Nephron progenitor cell (in vitro differentiated cells): Measurements from ENCODE around the gene IGF1R.

ENCODE experiments used
- DNase-seq: peaks from one replicate; pipeline ENCODE4 v3.0.0; 2021
- H3K27ac Mint-ChIP-seq: 2 replicates; pipeline ENCODE4 v1.8.0; 2021; ENCODE audit warnings: mild to moderate bottlenecking, moderate library complexity, mixed read lengths
- H3K27me3 Mint-ChIP-seq: 2 replicates; pipeline ENCODE4 v1.8.0; 2021; ENCODE audit warnings: mild to moderate bottlenecking, low read depth, mixed read lengths; ENCODE audit not compliant: poor library complexity
- H3K36me3 Mint-ChIP-seq: 2 replicates; pipeline ENCODE4 v1.8.0; 2021; ENCODE audit warnings: low read depth, mixed read lengths
- H3K4me1 Mint-ChIP-seq: 2 replicates; pipeline ENCODE4 v1.8.0; 2021; ENCODE audit warnings: mixed read lengths
- H3K4me3 Mint-ChIP-seq: 2 replicates; pipeline ENCODE4 v1.8.0; 2021; ENCODE audit warnings: mild to moderate bottlenecking, moderate library complexity, mixed read lengths
- H3K9me3 Mint-ChIP-seq: 2 replicates; pipeline ENCODE4 v1.8.0; 2021; ENCODE audit warnings: mild to moderate bottlenecking, moderate library complexity, mixed read lengths
- CTCF ChIP-seq: fragments of 200-600 bp; sonication (generic); IDR thresholded peaks from 2 replicates; pipeline ENCODE4 v1.5.0; 2021; ENCODE audit warnings: antibody characterized with exemption

The IGF1R gene

GRCh38 chr15:98666441-98666840, 18.1 kb downstream of the IGF1R start:
- Mint-ChIP-seq H3K27me3 (peaks cover 10% of the 10 kb centered on the region), H3K4me1 (peaks cover 70% of the 10 kb centered on the region), H3K9me3 (no peaks in the 10 kb centered on the region), H3K4me3 (no peak overlapping the region), H3K27ac (peak overlapping the region; percentile 88), H3K36me3 (peaks cover 24% of the 10 kb centered on the region)
- DNase-seq = no peak
- TF ChIP-seq CTCF = no peak

GRCh38 chr15:98666841-98667240, 18.5 kb downstream of the IGF1R start:
- TF ChIP-seq CTCF = no peak
- Mint-ChIP-seq H3K4me3 (no peak overlapping the region), H3K27me3 (peaks cover 10% of the 10 kb centered on the region), H3K27ac (peak overlapping the region; percentile 88), H3K36me3 (peaks cover 28% of the 10 kb centered on the region), H3K9me3 (no peaks in the 10 kb centered on the region), H3K4me1 (peaks cover 70% of the 10 kb centered on the region)
- DNase-seq = no peak

- H3K9me3 Mint-ChIP-seq = no peaks in the 10 kb centered on the region
- peaks cover 30% of the 10 kb centered on the region for H3K36me3 Mint-ChIP-seq
- H3K27me3 Mint-ChIP-seq = peaks cover 9% of the 10 kb centered on the region
- H3K27ac Mint-ChIP-seq = peak overlapping the region; percentile 94
- TF ChIP-seq CTCF = no peak
- no peak overlapping the region for H3K4me3 Mint-ChIP-seq
- no peak for DNase-seq
- H3K4me1 Mint-ChIP-seq = peaks cover 62% of the 10 kb centered on the region
Observed at GRCh38 chr15:98667521-98668179, 19.3 kb downstream of the IGF1R start.

GRCh38 chr15:98668566-98669308, 20.4 kb downstream of the IGF1R start:
- Mint-ChIP-seq H3K9me3 (no peaks in the 10 kb centered on the region), H3K4me1 (peaks cover 63% of the 10 kb centered on the region), H3K36me3 (peaks cover 35% of the 10 kb centered on the region), H3K27ac (peak overlapping the region; percentile 98), H3K27me3 (peaks cover 4% of the 10 kb centered on the region), H3K4me3 (no peak overlapping the region)
- no peak for TF ChIP-seq CTCF
- DNase-seq = no peak

GRCh38 chr15:98669638-98670037, 21.3 kb downstream of the IGF1R start:
- Mint-ChIP-seq H3K4me3 (no peak overlapping the region), H3K4me1 (peaks cover 63% of the 10 kb centered on the region), H3K9me3 (no peaks in the 10 kb centered on the region), H3K27ac (peak overlapping the region; percentile 28), H3K27me3 (peaks cover 4% of the 10 kb centered on the region), H3K36me3 (peaks cover 36% of the 10 kb centered on the region)
- no peak for DNase-seq
- no peak for TF ChIP-seq CTCF
